ENCODE results near the gene HPSE.
A peak's percentile ranks its signal among the peaks of the same experiment; 100 is the strongest.
"Not testable (repeated sequence)": the region's sequence is repeated elsewhere in the genome, so short reads cannot be mapped to it uniquely, and the experiment has no call there.

Gene HPSE

GRCh38 chr4:83284193-83285054 lies 50.2 kb downstream of the HPSE start, which contains the start of gene COQ2:
TSS of gene COQ2 (minus strand) at chr4:83284798. CDS start at chr4:83284764, 34 bp downstream.
- H3K4me3 ChIP-seq (ENCODE audit: low read depth, low read length) = peak within 1 kb of the TSS; percentile 64
- TF ChIP-seq CTCF (IDR thresholded peaks at IDR 0.05; ENCODE audit: control insufficient read depth, extremely low read depth, insufficient read depth) = 0 out of 2 replicates have a peak, but pooled peaks have one; percentile 21
- peak; percentile 74 for DNase-seq (ENCODE audit: low read depth)

GRCh38 chr4:83283181-83283580 lies 51.5 kb downstream of the HPSE start:
- 0 out of 2 replicates have a peak overlapping the region, but pooled peaks have one; percentile 64 for H3K4me3 ChIP-seq (ENCODE audit: low read depth, low read length)
- no peak for DNase-seq (ENCODE audit: low read depth)

GRCh38 chr4:83282049-83282535 lies 52.6 kb downstream of the HPSE start:
- H3K4me3 ChIP-seq (ENCODE audit: low read depth, low read length) = no peak overlapping the region
- no peak for DNase-seq (ENCODE audit: low read depth)
- TF ChIP-seq CTCF (IDR thresholded peaks at IDR 0.05; ENCODE audit: control insufficient read depth, extremely low read depth, insufficient read depth) = peak; percentile 70

More at GRCh38 chr4:83283181-83283580, 51.5 kb downstream of the HPSE start:
- TF ChIP-seq CTCF (IDR thresholded peaks at IDR 0.05; ENCODE audit: control insufficient read depth, extremely low read depth, insufficient read depth) = no peak

- no peak for DNase-seq (ENCODE audit: low read depth)
- TF ChIP-seq CTCF (IDR thresholded peaks at IDR 0.05; ENCODE audit: control insufficient read depth, extremely low read depth, insufficient read depth) = no peak
- H3K4me3 ChIP-seq (ENCODE audit: low read depth, low read length) = no peak overlapping the region
Measured at GRCh38 chr4:83281307-83281706, 53.3 kb downstream of the HPSE start.

- H3K4me3 ChIP-seq (ENCODE audit: low read depth, low read length) = no peak overlapping the region
- no peak for TF ChIP-seq CTCF (IDR thresholded peaks at IDR 0.05; ENCODE audit: control insufficient read depth, extremely low read depth, insufficient read depth)
- DNase-seq (ENCODE audit: low read depth) = no peak
Measured at GRCh38 chr4:83276299-83277040, 58.2 kb downstream of the HPSE start.

- not testable (repeated sequence) for DNase-seq (ENCODE audit: low read depth); H3K4me3 ChIP-seq (ENCODE audit: low read depth, low read length)
Measured at GRCh38 chr4:83273926-83274325, 60.7 kb downstream of the HPSE start.

- DNase-seq (ENCODE audit: low read depth) = no peak
- TF ChIP-seq CTCF (IDR thresholded peaks at IDR 0.05; ENCODE audit: control insufficient read depth, extremely low read depth, insufficient read depth) = no peak
- H3K4me3 ChIP-seq (ENCODE audit: low read depth, low read length) = no peak overlapping the region
Measured at GRCh38 chr4:83272900-83273299, 61.7 kb downstream of the HPSE start.

Data from LNCaP clone FGC (cell line).